GM18508 (cell line): ENCODE results near the gene MIS12.

Experiments
- ATAC-seq: cut with Tn5 transposase; IDR thresholded peaks from one replicate; pipeline ENCODE4 v1.9.1; 2021; ENCODE audit warnings: moderate number of reproducible peaks; ENCODE audit not compliant: insufficient read depth, unreplicated experiment

MIS12 gene

DNA sequence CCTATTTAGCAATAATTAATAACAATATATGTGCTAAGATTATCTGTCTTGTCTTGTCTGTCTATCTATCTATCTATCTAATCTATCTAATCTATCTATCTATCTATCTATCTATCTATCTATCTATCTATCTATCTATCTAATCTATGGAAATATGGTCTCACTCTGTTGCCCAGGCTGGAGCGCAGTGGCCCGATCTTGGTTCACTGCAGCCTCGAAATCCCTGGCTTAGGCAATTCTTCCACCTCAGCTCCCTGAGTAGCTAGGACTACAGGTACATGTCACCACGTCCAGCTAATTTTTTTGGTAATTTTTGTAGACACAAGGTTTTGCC, 44.7 kb downstream of the MIS12 start:
- ATAC-seq: no peak

DNA sequence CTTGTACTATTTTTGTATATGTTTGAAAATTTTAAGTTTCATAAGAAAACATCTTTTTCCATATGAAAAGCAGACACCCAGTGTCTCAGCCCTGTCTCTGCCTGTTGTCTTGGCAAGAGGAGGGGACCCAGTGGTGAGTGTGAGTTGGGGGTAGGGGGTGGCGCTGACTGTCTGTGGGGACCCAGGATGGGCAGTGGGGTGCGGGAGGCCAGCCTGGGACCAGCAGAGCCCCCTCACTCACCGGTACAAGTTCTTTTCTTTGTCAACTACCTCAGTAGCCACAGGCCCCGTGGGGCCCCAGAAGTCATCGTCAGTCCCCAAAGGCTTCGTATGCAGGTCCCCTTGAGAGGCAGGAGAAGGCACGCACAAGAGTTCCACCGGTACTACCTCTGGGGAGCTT, 46.2 kb downstream of the MIS12 start:
- no peak for ATAC-seq

DNA sequence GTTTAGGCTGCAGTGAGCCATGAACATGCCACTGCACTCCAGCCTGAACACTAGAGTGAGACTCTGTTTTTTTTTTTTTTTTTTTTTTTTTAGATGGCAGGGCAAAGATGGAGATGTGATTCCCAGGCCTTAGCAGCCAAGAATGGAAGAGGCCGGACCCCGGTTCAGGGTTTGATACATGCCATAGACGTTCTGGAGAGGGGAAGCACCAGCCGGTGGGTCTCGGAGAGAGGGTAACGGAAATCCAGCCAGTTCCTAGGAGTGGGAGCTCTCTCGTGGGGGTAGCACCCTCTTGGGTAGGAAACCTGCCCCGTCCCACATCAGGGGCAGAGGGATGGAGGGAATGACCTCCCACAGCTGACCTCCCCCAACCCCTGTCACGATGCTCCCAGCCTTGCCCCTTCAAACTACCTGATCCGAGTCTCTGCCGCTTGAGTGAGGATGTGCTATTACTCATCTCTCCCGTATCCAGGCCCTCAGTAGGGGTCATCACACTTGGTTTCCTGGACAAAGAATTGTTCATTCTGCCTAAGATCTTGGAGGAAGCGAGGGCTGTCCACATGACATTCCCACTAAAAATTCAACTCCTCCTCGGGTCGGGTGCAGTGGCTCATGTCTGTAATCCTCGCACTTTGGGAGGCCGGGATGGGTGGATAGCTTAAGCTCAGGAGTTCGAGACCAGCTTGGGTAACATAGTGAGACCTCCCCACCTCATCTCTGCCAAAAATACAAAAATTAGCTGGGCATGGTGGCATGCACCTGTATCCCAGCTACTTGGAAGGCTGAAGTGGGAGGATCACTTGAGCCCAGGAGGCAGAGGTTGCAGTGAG, 47.3 kb downstream of the MIS12 start:
- no peak for ATAC-seq

DNA sequence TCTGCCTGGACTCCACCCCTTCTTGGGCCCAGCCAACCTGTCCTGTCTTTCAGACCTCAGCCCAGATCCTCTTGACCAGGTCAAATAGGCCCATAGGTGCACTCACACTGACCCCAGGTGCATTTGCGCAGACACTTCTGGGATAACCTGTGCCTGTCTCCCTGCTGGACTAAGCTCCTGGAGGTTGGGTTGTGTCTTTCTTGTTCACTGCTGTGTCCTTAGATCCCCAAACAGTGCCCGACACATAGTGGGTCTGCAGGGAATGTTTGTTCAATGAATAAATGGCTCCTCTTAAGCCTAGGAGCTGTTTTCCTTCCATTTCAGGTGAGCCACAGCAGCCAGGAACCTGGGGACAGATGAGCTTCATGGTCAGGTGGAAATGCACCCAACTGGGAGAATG, 49.1 kb downstream of the MIS12 start:
- ATAC-seq: no peak

DNA sequence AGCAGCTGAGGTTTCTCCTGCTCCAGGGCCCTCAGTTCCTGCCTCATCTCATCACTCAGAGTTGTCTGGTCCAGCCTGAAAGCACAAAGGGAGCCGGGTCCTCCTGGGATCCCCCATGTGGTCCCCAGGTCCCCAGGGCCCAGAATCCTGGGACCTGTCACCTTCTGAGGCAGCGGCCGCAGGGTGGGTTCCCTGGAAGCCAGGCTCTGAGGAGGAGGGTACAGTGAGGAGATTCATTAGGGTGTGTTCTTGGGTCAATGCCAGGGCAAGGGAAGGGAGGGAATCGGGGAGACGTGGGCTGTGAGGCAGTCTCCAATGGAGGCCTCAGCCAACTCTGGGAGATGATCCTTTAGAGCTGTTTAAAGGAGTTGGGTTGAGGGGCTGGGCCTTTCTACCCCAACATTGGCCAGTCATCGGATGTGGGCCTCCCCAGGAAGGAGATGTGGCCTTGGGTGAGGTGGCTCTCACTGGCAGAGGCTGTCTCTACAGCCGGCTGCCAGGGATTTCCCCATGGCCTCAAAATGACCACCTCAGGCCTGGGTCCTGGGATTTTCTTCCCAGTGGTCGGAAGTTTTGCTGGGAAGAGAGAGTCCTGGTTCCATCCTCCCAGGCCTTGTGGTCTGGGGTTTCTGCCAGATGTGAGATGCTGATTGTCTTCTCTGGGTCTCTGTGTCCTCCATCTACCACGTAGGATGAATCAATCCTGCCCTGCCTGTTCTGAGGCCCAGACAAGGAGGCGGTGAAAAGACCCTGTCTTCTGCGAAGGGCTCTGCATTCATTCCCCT, 50.7 kb downstream of the MIS12 start:
- no peak for ATAC-seq

DNA sequence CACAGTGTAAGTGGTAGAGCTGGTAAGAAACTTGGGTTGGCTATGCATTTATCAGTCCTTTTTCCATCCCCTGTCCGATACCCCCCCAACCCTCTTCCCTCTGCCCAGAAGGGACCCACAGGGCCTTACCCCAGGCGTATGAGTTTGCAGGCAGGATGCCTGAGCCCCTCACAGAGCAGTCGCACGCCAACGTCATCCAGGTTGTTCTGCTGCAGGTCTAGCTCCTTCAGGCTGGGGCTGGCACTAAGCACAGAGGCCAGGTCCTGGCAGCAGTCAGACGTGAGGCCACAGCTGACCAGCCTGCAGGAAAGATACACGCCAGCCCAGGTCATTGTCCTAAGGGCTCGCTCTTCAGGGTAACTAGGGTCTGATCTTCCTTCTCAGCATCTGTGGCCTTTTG, 52.9 kb downstream of the MIS12 start:
- no peak for ATAC-seq

DNA sequence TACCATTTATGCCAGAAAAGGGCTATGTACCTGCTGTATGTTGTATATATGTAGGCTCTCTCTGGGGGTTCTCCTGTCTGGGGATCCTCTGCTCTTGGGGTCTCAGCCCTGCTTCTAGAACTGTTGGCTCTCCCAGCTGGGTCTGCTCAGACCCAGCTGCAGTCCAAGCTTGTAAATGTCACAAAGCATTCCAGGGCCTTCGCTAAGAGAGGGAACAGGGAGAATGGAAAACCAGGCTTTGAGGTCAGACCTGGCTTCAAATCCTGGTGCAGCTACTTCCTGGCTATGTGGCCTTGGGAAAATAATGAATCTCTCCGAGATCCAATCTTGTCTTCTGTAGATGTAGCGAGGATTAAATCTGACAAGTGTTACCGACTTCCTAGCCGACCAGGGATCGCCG, 54.0 kb downstream of the MIS12 start:
- no peak for ATAC-seq
